Measurements from ENCODE around the gene FEN1.

- no peak for TF ChIP-seq FLYWCH1 (CRISPR knock-in tag; IDR thresholded peaks at IDR 0.05)
- no peak for TF ChIP-seq SMC3 (IDR thresholded peaks at IDR 0.05; ENCODE audit: low read length)
- TF ChIP-seq ZFP90 (CRISPR knock-in tag; IDR thresholded peaks at IDR 0.05; ENCODE audit: borderline replicate concordance), result 0 out of 2 replicates have a peak, but pooled peaks have one; percentile 1
- TF ChIP-seq ARNT (IDR thresholded peaks at IDR 0.05), result no peak
- no peak; the same call in 1 of the 2 replicates for TF ChIP-seq ZNF589 (CRISPR knock-in tag; conservative IDR thresholded peaks at IDR 0.05)
- peak; percentile 7; the same call in 1 of the 2 replicates for TF ChIP-seq ELF4 (CRISPR knock-in tag; IDR thresholded peaks at IDR 0.05; ENCODE audit: borderline replicate concordance)
- peak; percentile 5 for TF ChIP-seq ZNF407 (CRISPR knock-in tag; IDR thresholded peaks at IDR 0.05; ENCODE audit: not compliant biosample characterization)
- no peak for TF ChIP-seq MLX (CRISPR knock-in tag; IDR thresholded peaks at IDR 0.05)
- TF ChIP-seq RAD21 (CRISPR knock-in tag; IDR thresholded peaks at IDR 0.05), result no peak
- TF ChIP-seq ZNF891 (CRISPR knock-in tag; IDR thresholded peaks at IDR 0.05), result no peak
Observed at GRCh38 chr11:61815790-61816735, 23.4 kb downstream of the FEN1 start.
